Measurements from ENCODE around the gene GNAL. TPM values are rescaled to one million over a fixed set of nuclear protein-coding genes. Genes with fewer than 3 reads are reported as not detected.

GNAL gene
- total RNA-seq, 1 experiment from 2014 or later: 4.6 TPM

DNA sequence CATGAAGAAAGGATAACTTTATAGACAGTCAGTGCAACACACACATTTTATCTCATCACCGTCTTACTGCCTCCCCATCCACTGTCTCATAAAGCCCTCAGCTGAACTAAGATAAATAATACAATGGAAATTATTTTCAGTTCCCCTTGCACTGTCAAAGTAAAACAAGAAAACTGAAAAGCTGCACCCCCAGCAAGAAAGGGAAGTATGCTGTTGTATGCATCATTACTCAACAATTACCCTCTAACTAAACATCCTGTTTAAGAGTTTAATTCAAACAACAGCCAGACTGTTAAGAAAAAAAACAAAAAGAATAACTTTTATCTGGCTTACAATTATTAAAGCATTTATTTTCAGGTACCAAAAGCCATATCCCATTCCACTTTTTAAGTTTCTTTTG is 194.1 kb downstream of the GNAL start:
- no peaks in the 10 kb centered on the region for H3K27me3 ChIP-seq (ENCODE audit: insufficient read depth, low read length)
- H4K20me1 ChIP-seq (ENCODE audit: insufficient read depth): no peaks in the 10 kb centered on the region
- intact Hi-C loops (cut with micrococcal nuclease): no loop called here
- no peak overlapping the region for H3K27ac ChIP-seq (ENCODE audit: low read depth, low read length)
- DNase-seq (ENCODE audit: low read depth, low spot score) (no peak), ATAC-seq (no peak)
- H3K79me2 ChIP-seq (ENCODE audit: insufficient read depth, low read length): no peaks in the 10 kb centered on the region
- no peak overlapping the region for H3K4me2 ChIP-seq (ENCODE audit: low read length)
- H3K9me2 ChIP-seq (ENCODE audit: insufficient read depth): no peaks in the 10 kb centered on the region
- H3K4me3 ChIP-seq (replicated peaks in 1 of 2; ENCODE audit: low read depth in 1 of 2, low read length in 2 of 2): no peak overlapping the region
- no peak overlapping the region for H2AFZ ChIP-seq (ENCODE audit: low read depth, low read length, poor library complexity, severe bottlenecking)
- ChIA-PET RAD21 (ENCODE audit: low non-redundant PET in 1 of 2, low total read pairs in 2 of 2, uncharacterized antibody in 2 of 2, unreplicated experiment in 2 of 2) (no interaction called here), POLR2A (no interaction called here), CTCF (no interaction called here)
- no peaks in the 10 kb centered on the region for H3K9me3 ChIP-seq (ENCODE audit: control insufficient read depth in 1 of 2, insufficient read depth in 1 of 2, low read depth in 1 of 2, low read length in 2 of 2)
- no peak for TF ChIP-seq YY1 (IDR thresholded peaks at IDR 0.05; ENCODE audit: extremely low read depth, insufficient replicate concordance, low read depth, low read length)
- no peak for TF ChIP-seq ELF1 (IDR thresholded peaks at IDR 0.05; ENCODE audit: borderline replicate concordance, low read depth)
- BruUV-seq (replicated peaks): no TSS peak
- peaks cover 8 to 11% of the 10 kb centered on the region in 2 experiments; a peak in 3 of 4 replicates for H3K4me1 ChIP-seq (ENCODE audit: control insufficient read depth in 1 of 2, insufficient read depth in 2 of 2, low read length in 2 of 2)
- no peaks in the 10 kb centered on the region for H3K36me3 ChIP-seq (ENCODE audit: control insufficient read depth in 1 of 2, insufficient read depth in 2 of 2, low read length in 2 of 2)
- no peak overlapping the region for H3K9ac ChIP-seq (ENCODE audit: low read length)

GRCh38 chr18:11884396-11885030 is 195.4 kb downstream of the GNAL start:
- no peak for ATAC-seq
- H3K27me3 ChIP-seq (ENCODE audit: insufficient read depth, low read length): no peaks in the 10 kb centered on the region
- H3K4me1 ChIP-seq (ENCODE audit: control insufficient read depth in 1 of 2, insufficient read depth in 2 of 2, low read length in 2 of 2): peaks cover 10 to 13% of the 10 kb centered on the region in 2 experiments; a peak in 3 of 4 replicates
- no peaks in the 10 kb centered on the region for H3K79me2 ChIP-seq (ENCODE audit: insufficient read depth, low read length)
- H2AFZ ChIP-seq (ENCODE audit: low read depth, low read length, poor library complexity, severe bottlenecking): no peak overlapping the region
- H3K4me2 ChIP-seq (ENCODE audit: low read length): no peak overlapping the region
- no peak for DNase-seq (ENCODE audit: low read depth, low spot score)
- ChIA-PET CTCF (no interaction called here), RAD21 (ENCODE audit: low non-redundant PET in 1 of 2, low total read pairs in 2 of 2, uncharacterized antibody in 2 of 2, unreplicated experiment in 2 of 2) (no interaction called here), POLR2A (no interaction called here)
- no peaks in the 10 kb centered on the region for H3K9me2 ChIP-seq (ENCODE audit: insufficient read depth)
- no peaks in the 10 kb centered on the region for H3K9me3 ChIP-seq (ENCODE audit: control insufficient read depth in 1 of 2, insufficient read depth in 1 of 2, low read depth in 1 of 2, low read length in 2 of 2)
- H3K27ac ChIP-seq (ENCODE audit: low read depth, low read length): no peak overlapping the region
- H3K36me3 ChIP-seq (ENCODE audit: control insufficient read depth in 1 of 2, insufficient read depth in 2 of 2, low read length in 2 of 2): no peaks in the 10 kb centered on the region; a peak in 1 of 4 replicates
- no peak for TF ChIP-seq ZNF274 (IDR thresholded peaks at IDR 0.05; ENCODE audit: low read depth, low read length)
- TF ChIP-seq SP1 (IDR thresholded peaks at IDR 0.05; ENCODE audit: low read depth): no peak
- TF ChIP-seq, protein P1, sequence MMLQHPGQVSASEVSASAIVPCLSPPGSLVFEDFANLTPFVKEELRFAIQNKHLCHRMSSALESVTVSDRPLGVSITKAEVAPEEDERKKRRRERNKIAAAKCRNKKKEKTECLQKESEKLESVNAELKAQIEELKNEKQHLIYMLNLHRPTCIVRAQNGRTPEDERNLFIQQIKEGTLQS (IDR thresholded peaks at IDR 0.05): no peak
- no peak for TF ChIP-seq CEBPB (IDR thresholded peaks at IDR 0.05; ENCODE audit: low read depth)
- TF ChIP-seq JUND (IDR thresholded peaks at IDR 0.05): no peak
- TF ChIP-seq RAD21 (IDR thresholded peaks at IDR 0.05; ENCODE audit: low read depth): no peak
- no peak for TF ChIP-seq REST (IDR thresholded peaks at IDR 0.05; ENCODE audit: low read depth)
- TF ChIP-seq ZFX (IDR thresholded peaks at IDR 0.05): no peak
- no peak for TF ChIP-seq SIN3A (IDR thresholded peaks at IDR 0.05; ENCODE audit: low read depth)
- TF ChIP-seq, protein P2, sequence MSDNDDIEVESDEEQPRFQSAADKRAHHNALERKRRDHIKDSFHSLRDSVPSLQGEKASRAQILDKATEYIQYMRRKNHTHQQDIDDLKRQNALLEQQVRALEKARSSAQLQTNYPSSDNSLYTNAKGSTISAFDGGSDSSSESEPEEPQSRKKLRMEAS (IDR thresholded peaks at IDR 0.05): no peak
- TF ChIP-seq YY1 (IDR thresholded peaks at IDR 0.05; ENCODE audit: extremely low read depth, insufficient replicate concordance, low read depth, low read length): no peak
- no peak for TF ChIP-seq CTCF (IDR thresholded peaks at IDR 0.05 in 2 of 3, conservative IDR thresholded peaks at IDR 0.05 in 1 of 3; ENCODE audit: borderline replicate concordance in 1 of 3, insufficient read depth in 1 of 3, low read depth in 2 of 3, low read length in 2 of 3)
- TF ChIP-seq CBX3 (IDR thresholded peaks at IDR 0.05; ENCODE audit: low read depth): no peak
- no peaks in the 10 kb centered on the region for H4K20me1 ChIP-seq (ENCODE audit: insufficient read depth)
- H3K4me3 ChIP-seq (replicated peaks in 1 of 2; ENCODE audit: low read depth in 1 of 2, low read length in 2 of 2): no peak overlapping the region
- no TSS peak for BruUV-seq (replicated peaks)
- H3K9ac ChIP-seq (ENCODE audit: low read length): no peak overlapping the region
- intact Hi-C loops (cut with micrococcal nuclease): no loop called here

Data from HCT116 (cell line).